C4-2B (cell line): Measurements from ENCODE around the gene RRP12.
A peak's percentile ranks its signal among the peaks of the same experiment; 100 is the strongest.

ENCODE experiments used
- ZFX ChIP-seq: fragments of 450-650 bp; IDR thresholded peaks from 2 replicates; pipeline ENCODE4 v1.6.1; 2017
- TF ChIP-seq, protein P1 (sequence below): fragments of 450-650 bp; conservative IDR thresholded peaks from 2 replicates; pipeline ENCODE4 v1.5.1; 2017; ENCODE audit warnings: mild to moderate bottlenecking

DNA sequence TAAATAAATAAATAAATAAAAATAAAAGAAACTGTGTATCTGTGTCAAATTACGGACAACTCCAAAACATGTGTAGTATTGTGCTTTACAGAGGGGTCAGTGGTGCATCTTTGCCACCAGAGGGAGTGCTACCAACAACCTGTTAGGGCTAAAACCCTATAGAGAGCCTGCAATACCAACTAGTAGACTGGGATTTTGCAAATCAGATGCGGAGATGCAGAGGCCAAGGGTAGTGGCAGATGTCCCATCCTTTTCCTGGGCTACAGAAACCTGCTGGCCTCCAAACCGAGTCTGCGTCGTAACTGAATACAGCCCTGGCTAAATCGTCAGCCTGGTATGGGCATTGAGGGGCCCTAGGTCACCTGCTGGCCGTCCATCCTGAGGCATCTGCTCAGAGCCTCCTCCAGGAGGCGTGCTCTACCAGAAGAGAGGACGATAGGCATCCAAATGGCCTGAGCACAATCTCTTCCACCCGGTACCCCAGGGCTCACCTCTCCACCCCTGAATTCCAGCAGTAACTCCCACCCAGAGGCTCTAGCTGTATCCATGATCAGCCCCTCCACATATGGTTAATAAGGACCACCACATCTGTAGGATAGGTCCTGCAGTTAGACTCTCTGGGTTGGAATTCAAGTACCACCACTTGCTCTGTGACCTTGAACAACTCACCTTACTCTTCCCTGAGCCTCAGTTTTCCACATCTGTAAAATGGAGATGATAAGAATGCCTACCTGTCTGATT lies 6.2 kb upstream of the RRP12 start:
- TF ChIP-seq, protein P1, sequence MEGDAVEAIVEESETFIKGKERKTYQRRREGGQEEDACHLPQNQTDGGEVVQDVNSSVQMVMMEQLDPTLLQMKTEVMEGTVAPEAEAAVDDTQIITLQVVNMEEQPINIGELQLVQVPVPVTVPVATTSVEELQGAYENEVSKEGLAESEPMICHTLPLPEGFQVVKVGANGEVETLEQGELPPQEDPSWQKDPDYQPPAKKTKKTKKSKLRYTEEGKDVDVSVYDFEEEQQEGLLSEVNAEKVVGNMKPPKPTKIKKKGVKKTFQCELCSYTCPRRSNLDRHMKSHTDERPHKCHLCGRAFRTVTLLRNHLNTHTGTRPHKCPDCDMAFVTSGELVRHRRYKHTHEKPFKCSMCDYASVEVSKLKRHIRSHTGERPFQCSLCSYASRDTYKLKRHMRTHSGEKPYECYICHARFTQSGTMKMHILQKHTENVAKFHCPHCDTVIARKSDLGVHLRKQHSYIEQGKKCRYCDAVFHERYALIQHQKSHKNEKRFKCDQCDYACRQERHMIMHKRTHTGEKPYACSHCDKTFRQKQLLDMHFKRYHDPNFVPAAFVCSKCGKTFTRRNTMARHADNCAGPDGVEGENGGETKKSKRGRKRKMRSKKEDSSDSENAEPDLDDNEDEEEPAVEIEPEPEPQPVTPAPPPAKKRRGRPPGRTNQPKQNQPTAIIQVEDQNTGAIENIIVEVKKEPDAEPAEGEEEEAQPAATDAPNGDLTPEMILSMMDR: peak; percentile 93
- TF ChIP-seq ZFX: no peak
